GM12878 (cell line): ENCODE data around the gene TPCN1. TPM values are rescaled to one million over a fixed set of nuclear protein-coding genes. Genes with fewer than 3 reads are reported as not detected.

Source experiments
- ATAC-seq: fragments of 200-7000 bp; cut with Tn5 transposase; 3 replicates; pipeline ENCODE4 v1.9.1; 2020; ENCODE audit warnings: mild to moderate bottlenecking, moderate library complexity
- BruUV-seq: library from RNA; stranded (reverse); fragments of 400-500 nt; replicated peaks from 2 replicates; lab custom pipeline; 2021; lab: Mats Ljungman, UMichigan
- CTCF ChIA-PET: fragments of 300-600 bp; sonication (Branson Sonifier 250); formaldehyde crosslinking; extraction: SDS; loops from one replicate; lab custom pipeline; 2021; ENCODE audit warnings: inconsistent platforms; lab: Yijun Ruan, JAX
- POLR2A ChIA-PET: fragments of 350-600 bp; formaldehyde crosslinking; extraction: SDS; loops from one replicate; lab custom pipeline; 2021; ENCODE audit warnings: inconsistent platforms; lab: Charles Lee
- RAD21 ChIA-PET: fragments of 300-600 bp; sonication (Branson Sonifier 250); formaldehyde crosslinking; loops from one replicate; lab custom pipeline; 2023; ENCODE audit warnings: antibody characterized with exemption; ENCODE audit not compliant: unreplicated experiment; lab: Charles Lee
- SMC1A ChIA-PET: fragments of 300-600 bp; sonication (Branson Sonifier 250); formaldehyde crosslinking; loops from one replicate; lab custom pipeline; 2023; ENCODE audit not compliant: unreplicated experiment, uncharacterized antibody; lab: Charles Lee
- DNase-seq: peaks from one replicate; pipeline ENCODE4 v3.0.0-alpha.2; 2011; ENCODE audit warnings: low read depth, low spot score
- FAIRE-seq: peaks from 3 replicates; lab custom pipeline; 2011; peaks lifted over from hg19 to GRCh38; lab: Jason Lieb, UNC
- H2AFZ ChIP-seq: 2 replicates; pipeline ENCODE4 v1.6.0; 2011; ENCODE audit warnings: low read depth, low read length, control low read depth; ENCODE audit not compliant: control insufficient read depth
- H3K27ac ChIP-seq: 2 replicates; pipeline ENCODE4 v1.5.1; 2011; ENCODE audit warnings: control low read depth; ENCODE audit not compliant: control insufficient read depth, insufficient read depth
- H3K27me3 ChIP-seq, 2 experiments: replicated peaks in 1 of 2; 2 replicates each; pipeline versions ENCODE4 v1.6.0 to v1.6.1; 2011; ENCODE audit warnings: low read length in 1 of 2; ENCODE audit not compliant: control insufficient read depth in 2 of 2, insufficient read depth in 2 of 2
- H3K36me3 ChIP-seq, 2 experiments: 2 replicates each; pipeline ENCODE4 v1.5.1; 2011; ENCODE audit warnings: low read length in 1 of 2; ENCODE audit not compliant: control insufficient read depth in 2 of 2, insufficient read depth in 2 of 2
- H3K4me1 ChIP-seq: 2 replicates; pipeline ENCODE4 v1.6.1; 2011; ENCODE audit warnings: mild to moderate bottlenecking, low read length, moderate library complexity, mixed read lengths; ENCODE audit not compliant: control insufficient read depth, insufficient read depth
- H3K4me2 ChIP-seq: 2 replicates; pipeline ENCODE4 v1.6.0; 2011; ENCODE audit warnings: control low read depth; ENCODE audit not compliant: control insufficient read depth, insufficient read depth
- H3K4me3 ChIP-seq: fragments of 200-600 bp; sonication (generic); 2 replicates; pipeline ENCODE4 v1.5.1; 2016
- H3K79me2 ChIP-seq: 2 replicates; pipeline ENCODE4 v1.6.0; 2011; ENCODE audit warnings: low read length; ENCODE audit not compliant: control insufficient read depth, insufficient read depth
- H3K9ac ChIP-seq: 2 replicates; pipeline ENCODE4 v1.8.0; 2011; ENCODE audit warnings: low read length, control low read depth, mixed read lengths; ENCODE audit not compliant: control insufficient read depth, insufficient read depth
- H3K9me3 ChIP-seq: replicated peaks from 3 replicates; pipeline ENCODE4 v1.5.1; 2011; ENCODE audit warnings: mild to moderate bottlenecking, low read length; ENCODE audit not compliant: control insufficient read depth, insufficient read depth
- H4K20me1 ChIP-seq: 2 replicates; pipeline ENCODE4 v1.6.0; 2011; ENCODE audit not compliant: control insufficient read depth, insufficient read depth
- BCL11A ChIP-seq: IDR thresholded peaks from 2 replicates; pipeline ENCODE4 v1.6.1; 2011; ENCODE audit warnings: low read depth, low read length
- CHD2 ChIP-seq: IDR thresholded peaks from 2 replicates; pipeline ENCODE4 v1.6.1; 2011; ENCODE audit warnings: low read depth, low read length, improper control_type of control experiment, borderline replicate concordance
- CTCF ChIP-seq, 3 experiments: IDR thresholded peaks in 2 of 3; conservative IDR thresholded peaks in 1 of 3; 2 replicates each; pipeline ENCODE4 v1.5.1; 2011; ENCODE audit warnings: low read depth in 3 of 3, low read length in 3 of 3, mild to moderate bottlenecking in 3 of 3, control low read depth in 2 of 3, moderate library complexity in 2 of 3, inconsistent platforms in 1 of 3, mixed read lengths in 1 of 3; ENCODE audit not compliant: control insufficient read depth in 2 of 3, insufficient read depth in 1 of 3; ENCODE audit errors: extremely low read depth in 1 of 3
- CUX1 ChIP-seq: IDR thresholded peaks from 2 replicates; pipeline ENCODE4 v1.6.1; 2012; ENCODE audit warnings: improper control_type of control experiment, low read depth, low read length; ENCODE audit not compliant: insufficient replicate concordance
- GATAD2B ChIP-seq: fragments of 450-650 bp; conservative IDR thresholded peaks from 2 replicates; pipeline ENCODE4 v1.6.1; 2017; ENCODE audit warnings: low read depth, mild to moderate bottlenecking, moderate library complexity
- KLF5 ChIP-seq: fragments of 450-650 bp; IDR thresholded peaks from 2 replicates; pipeline ENCODE4 v1.6.1; 2014; ENCODE audit warnings: mild to moderate bottlenecking; ENCODE audit not compliant: partially characterized antibody
- NBN ChIP-seq: fragments of 450-650 bp; IDR thresholded peaks from 2 replicates; pipeline ENCODE4 v1.6.1; 2016
- TCF12 ChIP-seq: IDR thresholded peaks from 2 replicates; pipeline ENCODE4 v1.6.1; 2011; ENCODE audit warnings: low read depth, mild to moderate bottlenecking, low read length
- TCF3 ChIP-seq: IDR thresholded peaks from 2 replicates; pipeline ENCODE4 v1.6.1; 2012; ENCODE audit warnings: low read depth, mild to moderate bottlenecking, low read length, borderline replicate concordance; ENCODE audit not compliant: insufficient read depth
- USF2 ChIP-seq: IDR thresholded peaks from 2 replicates; pipeline ENCODE4 v1.6.1; 2011; ENCODE audit warnings: low read depth, low read length, improper control_type of control experiment, borderline replicate concordance
- WGBS: methylation state at CpG from one replicate; pipeline ENCODE4 v1.1.6; 2016; ENCODE audit warnings: low lambda C conversion rate; ENCODE audit not compliant: insufficient replicate concordance, insufficient coverage; ENCODE audit errors: missing lambda C conversion rate; 5-methylcytosine and 5-hydroxymethylcytosine counted together
- in situ Hi-C: fragments of 300-500 bp; cut with MboI; formaldehyde crosslinking; loops from 9 replicates; pipeline ENCODE4 v1.14.3; 2018; ENCODE audit warnings: mixed read lengths
- intact Hi-C: fragments of 100-400 bp; cut with micrococcal nuclease; formaldehyde crosslinking; loops from one replicate; pipeline ENCODE4 v1.14.2; 2022; ENCODE audit not compliant: unreplicated experiment
- polyA plus RNA-seq, 11 experiments: library from polyadenylated mRNA; depleted of rRNA in 4 of 11; unstranded in 6 of 11; stranded (reverse) in 5 of 11; fragments of >200 nt; fragmentation: Nextera tagmentation in 4 of 11; fragmentation: Illumina TruSeq in 1 of 11; extraction: Ambion mirVana in 4 of 11; extraction: Trizol in 1 of 11; gene quantifications; 1 replicate in 1 of 11; 2 replicates in 10 of 11; pipeline versions ENCODE4 v1.2.1 to v1.2.3, GENCODE V29; 2011 to 2016; ENCODE audit warnings: inconsistent platforms in 2 of 11, missing spikeins in 2 of 11, low read depth in 1 of 11
- total RNA-seq, 4 experiments: library from RNA; depleted of rRNA in 3 of 4; stranded (reverse); fragments of >200 nt in 3 of 4; fragmentation: Illumina TruSeq in 1 of 4; extraction: Trizol in 1 of 4; gene quantifications; 2 replicates each; pipeline versions ENCODE4 v1.2.1 to v1.2.3, GENCODE V29; 2013 to 2021

TPCN1 gene
- total and polyA plus RNA-seq, 10 of the 15 experiments (the other 5 are each of a cell fraction or from before 2014, with no cell fraction given) = 0.79 to 30.9 (median 19.4) TPM

- no peak for ATAC-seq
- CTCF ChIA-PET = interaction anchor here (2.2 to 10.5 kb wide), 2 partner anchors 81 to 132 kb away, joined by 8 to 92 read pairs; no protein-coding TSS in a partner anchor
Observed at GRCh38 chr12:113180333-113180732, 40.9 kb upstream of the TPCN1 start.

More at GRCh38 chr12:113180333-113180732, 40.9 kb upstream of the TPCN1 start:
- Histone ChIP-seq H4K20me1 (no peaks in the 10 kb centered on the region; the same call in 1 of the 2 replicates), H3K4me2 (no peak overlapping the region), H3K27ac (no peak overlapping the region), H2AFZ (no peak overlapping the region), H3K27me3 (no peaks in the 10 kb centered on the region), H3K9ac (no peak overlapping the region), H3K4me1 (no peaks in the 10 kb centered on the region), H3K79me2 (peaks cover 29% of the 10 kb centered on the region), H3K36me3 (peaks cover 27 to 32% of the 10 kb centered on the region in 2 experiments), H3K4me3 (no peak overlapping the region), H3K9me3 (peaks cover 3% of the 10 kb centered on the region; the same call in 1 of the 3 replicates)
- TF ChIP-seq NBN (no peak), GATAD2B (no peak), CHD2 (no peak), BCL11A (no peak), USF2 (no peak), CTCF (IDR thresholded peaks at IDR 0.05 in 2 of 3, conservative IDR thresholded peaks at IDR 0.05 in 1 of 3; ENCODE audit: control insufficient read depth in 2 of 3, extremely low read depth in 1 of 3, insufficient read depth in 1 of 3, low read depth in 3 of 3, low read length in 3 of 3) (no peak), TCF3 (no peak), KLF5 (no peak), CUX1 (no peak), TCF12 (no peak)
- BruUV-seq = no TSS peak
- ChIA-PET POLR2A (no interaction called here), SMC1A (interaction anchor here (1.4 kb wide), 1 partner anchor 9 kb away, joined by 3 read pairs; no protein-coding TSS in a partner anchor), RAD21 (no interaction called here)
- FAIRE-seq (no peak), DNase-seq (no peak)
- intact Hi-C loops (no loop called here), in situ Hi-C loops (no loop called here)
- WGBS = 66% methylated on average over 4 of the region's 4 CpGs
